Mesodermal cell (in vitro differentiated cells): ENCODE results near the gene SNX24.

Experiments used
- H3K27ac ChIP-seq: 2 replicates; pipeline ENCODE4 v1.7.0; 2013; ENCODE audit warnings: mild to moderate bottlenecking, low read depth, low read length, moderate library complexity; ENCODE audit not compliant: severe bottlenecking
- H3K36me3 ChIP-seq: 2 replicates; pipeline ENCODE4 v1.7.1; 2013; ENCODE audit warnings: mild to moderate bottlenecking, low read length, moderate library complexity; ENCODE audit not compliant: control insufficient read depth, insufficient read depth
- H3K4me1 ChIP-seq: one replicate; pipeline ENCODE4 v1.7.1; 2013; ENCODE audit warnings: mild to moderate bottlenecking, low read length; ENCODE audit not compliant: insufficient read depth, control insufficient read depth, poor library complexity, severe bottlenecking
- H3K4me3 ChIP-seq: 2 replicates; pipeline ENCODE4 v1.7.0; 2013; ENCODE audit warnings: low read length, control low read depth, mild to moderate bottlenecking; ENCODE audit not compliant: insufficient read depth, poor library complexity, severe bottlenecking; ENCODE audit errors: extremely low read depth
- H3K9me3 ChIP-seq: 2 replicates; pipeline ENCODE4 v1.7.1; 2013; ENCODE audit warnings: mild to moderate bottlenecking, low read length, moderate library complexity; ENCODE audit not compliant: control insufficient read depth
- whole genome bisulfite sequencing, 2 experiments: methylation state at CpG; one replicate each; pipeline ENCODE4 v1.1.5; 2013; ENCODE audit warnings: missing lambda C conversion rate in 2 of 2; ENCODE audit not compliant: insufficient coverage in 2 of 2; 5-methylcytosine and 5-hydroxymethylcytosine counted together

Gene SNX24

DNA sequence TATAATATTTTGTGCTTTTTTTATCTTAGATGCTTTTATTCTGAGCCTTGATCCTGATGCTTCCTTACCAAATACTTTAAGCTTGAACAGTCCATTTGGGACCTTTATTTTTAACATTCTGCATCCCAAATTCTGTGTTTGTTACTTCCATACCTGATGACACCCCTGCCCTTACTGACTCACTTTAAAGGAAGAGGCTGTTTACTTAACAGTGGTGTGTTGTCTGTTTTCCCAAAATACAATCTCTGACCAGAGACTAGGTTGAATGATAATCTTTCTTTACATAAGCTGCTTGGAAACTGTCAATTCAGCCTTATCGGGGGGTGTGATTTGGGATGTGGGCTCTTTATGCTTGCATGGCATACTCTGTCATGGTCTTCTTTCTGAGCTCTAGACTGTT lies 71.1 kb downstream of the SNX24 start:
- no CpG with 5 or more reads among the region's 1 CpG for WGBS, 2 experiments
- Histone ChIP-seq H3K4me1 (peaks cover 16% of the 10 kb centered on the region), H3K4me3 (no peak overlapping the region), H3K27ac (peak overlapping the region; percentile 65), H3K36me3 (no peaks in the 10 kb centered on the region), H3K9me3 (no peaks in the 10 kb centered on the region)

GRCh38 chr5:122919969-122920368 lies 74.6 kb downstream of the SNX24 start:
- Histone ChIP-seq H3K36me3 (no peaks in the 10 kb centered on the region), H3K27ac (no peak overlapping the region), H3K4me1 (peaks cover 23% of the 10 kb centered on the region), H3K4me3 (no peak overlapping the region), H3K9me3 (no peaks in the 10 kb centered on the region)
- 44 to 71% methylated on average over 1 of the region's 1 CpG for WGBS, 2 experiments

DNA sequence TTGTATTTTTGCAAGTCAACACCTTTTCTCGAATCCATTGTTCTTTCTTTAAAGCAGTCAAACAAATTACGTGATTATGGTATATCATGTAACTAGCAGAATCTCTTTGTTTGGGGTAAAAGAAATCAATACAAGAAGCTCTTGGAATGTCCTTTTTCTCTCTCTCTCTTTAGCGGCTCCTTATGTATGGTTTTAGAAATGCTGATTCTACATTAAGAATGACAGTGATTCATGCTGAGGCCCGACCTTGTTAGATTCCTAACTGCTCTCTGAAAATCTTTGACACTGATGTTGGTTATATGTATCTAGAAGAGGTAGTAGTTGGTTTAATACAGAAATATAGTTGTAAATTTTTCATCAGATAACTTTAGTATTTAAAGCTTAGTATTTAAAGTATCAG lies 76.4 kb downstream of the SNX24 start:
- Histone ChIP-seq H3K9me3 (no peaks in the 10 kb centered on the region), H3K4me1 (peaks cover 11% of the 10 kb centered on the region), H3K36me3 (no peaks in the 10 kb centered on the region), H3K27ac (no peak overlapping the region), H3K4me3 (no peak overlapping the region)
- 20% methylated on average over 1 of the region's 4 CpGs; no CpG with 5 or more reads in 1 of the 2 experiments for WGBS, 2 experiments

GRCh38 chr5:122924203-122924602 lies 78.8 kb downstream of the SNX24 start:
- no peaks in the 10 kb centered on the region for H3K36me3 ChIP-seq
- H3K4me1 ChIP-seq = peaks cover 11% of the 10 kb centered on the region
- no peak overlapping the region for H3K4me3 ChIP-seq
- H3K27ac ChIP-seq = no peak overlapping the region
- H3K9me3 ChIP-seq = no peaks in the 10 kb centered on the region
- WGBS, 2 experiments = 60 to 100% methylated on average over 1 to 2 of the region's 5 CpGs

DNA sequence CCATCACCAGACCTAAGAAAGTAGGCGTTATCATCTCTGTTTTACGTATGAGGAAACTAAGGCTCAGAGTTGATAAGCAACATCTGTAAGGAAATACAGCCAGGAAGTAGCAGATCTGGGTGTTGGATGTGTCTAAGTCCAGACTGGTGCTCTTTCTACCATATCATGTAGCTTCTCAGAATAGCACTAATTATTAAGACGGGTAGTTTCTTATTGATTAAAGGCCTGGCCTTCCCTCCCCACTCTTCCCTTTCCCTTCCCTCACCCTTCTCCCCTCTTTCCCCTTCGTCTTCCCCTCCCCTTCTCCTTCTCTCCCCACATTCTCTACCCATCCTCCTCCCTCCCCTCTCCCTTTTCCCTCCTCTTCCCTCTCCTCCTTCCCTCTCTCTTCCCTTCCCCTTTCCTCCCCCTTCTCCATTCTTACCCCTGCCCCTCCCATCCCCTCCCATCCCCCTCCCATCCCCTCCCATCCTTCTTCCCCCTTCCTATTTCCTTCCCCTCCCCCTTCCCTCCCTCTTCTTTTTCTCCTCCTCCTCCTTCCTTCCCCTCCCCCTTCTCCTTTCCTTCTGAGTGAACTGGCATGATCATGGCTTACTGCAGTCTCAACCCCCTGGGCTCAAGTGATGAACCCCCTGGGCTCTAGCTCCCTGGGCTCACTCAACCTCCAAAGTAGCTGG lies 79.4 kb downstream of the SNX24 start:
- 75 to 77% methylated on average over 1 of the region's 4 CpGs for WGBS, 2 experiments

GRCh38 chr5:122929001-122929400 lies 83.6 kb downstream of the SNX24 start:
- Histone ChIP-seq H3K27ac (no peak overlapping the region), H3K36me3 (no peaks in the 10 kb centered on the region), H3K4me3 (no peak overlapping the region), H3K9me3 (no peaks in the 10 kb centered on the region), H3K4me1 (peaks cover 13% of the 10 kb centered on the region)
- WGBS, 2 experiments = 100% methylated on average over 1 of the region's 1 CpG

More for the DNA sequence above, 79.4 kb downstream of the SNX24 start:
- Histone ChIP-seq H3K4me3 (no peak overlapping the region), H3K27ac (no peak overlapping the region), H3K4me1 (peaks cover 11% of the 10 kb centered on the region), H3K9me3 (no peaks in the 10 kb centered on the region), H3K36me3 (no peaks in the 10 kb centered on the region)

DNA sequence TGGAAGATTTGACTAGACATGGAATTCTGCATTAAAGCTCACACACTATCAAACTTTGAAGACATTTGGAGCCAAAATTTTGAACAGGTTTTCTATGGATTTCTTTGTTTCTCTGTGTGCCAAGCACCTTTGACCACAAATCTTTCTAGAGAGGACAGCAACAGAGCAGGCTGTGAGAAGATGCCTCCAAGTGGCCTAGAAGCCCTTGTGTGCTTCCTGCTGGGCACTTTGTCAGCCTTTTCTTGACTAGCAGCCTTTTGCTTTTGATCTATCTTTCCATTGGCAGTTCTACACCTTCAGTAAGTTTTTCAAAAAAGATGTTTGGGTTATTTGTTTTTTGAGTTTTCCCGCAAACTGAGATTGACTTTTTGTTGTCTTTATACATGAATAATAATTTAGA lies 84.6 kb downstream of the SNX24 start:
- Histone ChIP-seq H3K27ac (no peak overlapping the region), H3K4me3 (no peak overlapping the region), H3K9me3 (no peaks in the 10 kb centered on the region), H3K36me3 (no peaks in the 10 kb centered on the region), H3K4me1 (peaks cover 16% of the 10 kb centered on the region)
- WGBS, 2 experiments = no CpG with 5 or more reads among the region's 1 CpG

DNA sequence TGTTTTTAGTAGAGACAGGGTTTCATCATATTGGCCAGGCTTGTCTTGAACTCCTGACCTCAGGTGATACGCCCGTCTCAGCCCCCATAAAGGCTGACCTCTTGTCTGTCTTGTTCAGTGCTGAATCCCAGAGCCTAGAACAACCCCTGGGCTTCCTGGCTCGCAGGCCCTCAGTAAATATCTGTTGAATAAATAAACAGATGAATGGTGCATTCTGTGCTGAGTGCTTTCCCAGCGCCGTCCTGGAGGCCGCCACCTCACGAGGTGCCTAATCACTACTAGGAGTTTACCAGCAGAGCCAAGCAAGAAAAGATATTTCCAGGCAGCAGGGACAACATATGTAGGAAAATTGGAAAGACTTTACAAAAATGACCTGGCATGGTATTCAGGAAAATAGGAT lies 88.5 kb downstream of the SNX24 start:
- 88 to 94% methylated on average over 5 to 6 of the region's 7 CpGs for WGBS, 2 experiments
- no peak overlapping the region for H3K27ac ChIP-seq

GRCh38 chr5:122936088-122936487 lies 90.7 kb downstream of the SNX24 start:
- WGBS, 2 experiments = no CpG with 5 or more reads among the region's 1 CpG
- H3K27ac ChIP-seq = no peak overlapping the region
- H3K4me1 ChIP-seq = peaks cover 16% of the 10 kb centered on the region
- H3K4me3 ChIP-seq = no peak overlapping the region
- no peaks in the 10 kb centered on the region for H3K9me3 ChIP-seq
- H3K36me3 ChIP-seq = no peaks in the 10 kb centered on the region

More for the DNA sequence above, 88.5 kb downstream of the SNX24 start:
- Histone ChIP-seq H3K36me3 (no peaks in the 10 kb centered on the region), H3K9me3 (no peaks in the 10 kb centered on the region), H3K4me3 (no peak overlapping the region), H3K4me1 (peaks cover 16% of the 10 kb centered on the region)

GRCh38 chr5:122937914-122938313 lies 92.5 kb downstream of the SNX24 start:
- WGBS, 2 experiments = 86 to 90% methylated on average over 1 to 3 of the region's 4 CpGs
- Histone ChIP-seq H3K9me3 (no peaks in the 10 kb centered on the region), H3K4me1 (peaks cover 28% of the 10 kb centered on the region), H3K27ac (no peak overlapping the region), H3K4me3 (no peak overlapping the region), H3K36me3 (no peaks in the 10 kb centered on the region)

GRCh38 chr5:122940890-122941289 lies 95.5 kb downstream of the SNX24 start:
- Histone ChIP-seq H3K36me3 (no peaks in the 10 kb centered on the region), H3K4me3 (no peak overlapping the region), H3K27ac (no peak overlapping the region), H3K9me3 (no peaks in the 10 kb centered on the region), H3K4me1 (peaks cover 16% of the 10 kb centered on the region)
- 90 to 94% methylated on average over 2 to 3 of the region's 3 CpGs for WGBS, 2 experiments
